Kidney (tissue), 14 donors: Measurements from ENCODE around the gene KCNA3. TPM values are rescaled to one million over a fixed set of nuclear protein-coding genes. Genes with fewer than 3 reads are reported as not detected.

Source experiments
- DNase-seq, 5 donors: peaks; one replicate each; pipeline ENCODE4 v3.0.0-alpha.2; 2013 to 2020
- FAIRE-seq: peaks from 2 replicates; lab custom pipeline; 2012; peaks lifted over from hg19 to GRCh38; lab: Jason Lieb, UNC
- H3K27ac ChIP-seq, 2 donors: one replicate each; pipeline ENCODE4 v1.7.0; 2013; ENCODE audit warnings: low read depth in 2 of 2, low read length in 2 of 2, inconsistent platforms in 1 of 2
- H3K27me3 ChIP-seq: one replicate; pipeline ENCODE4 v1.7.1; 2013; ENCODE audit warnings: low read length, inconsistent platforms; ENCODE audit not compliant: control insufficient read depth, insufficient read depth
- H3K36me3 ChIP-seq, 3 donors: one replicate each; pipeline versions ENCODE4 v1.7.0 to v1.7.1; 2013; ENCODE audit warnings: low read length in 3 of 3, control low read depth in 1 of 3, inconsistent platforms in 1 of 3; ENCODE audit not compliant: insufficient read depth in 3 of 3, control insufficient read depth in 2 of 3
- H3K4me1 ChIP-seq, 3 donors: one replicate each; pipeline versions ENCODE4 v1.7.0 to v1.7.1; 2013; ENCODE audit warnings: low read length in 3 of 3, inconsistent platforms in 1 of 3, low read depth in 1 of 3; ENCODE audit not compliant: control insufficient read depth in 2 of 3, insufficient read depth in 2 of 3
- H3K4me3 ChIP-seq, 3 donors: one replicate each; pipeline versions ENCODE4 v1.7.0 to v1.8.1; 2013; ENCODE audit warnings: low read length in 3 of 3, control low read depth in 1 of 3, inconsistent platforms in 1 of 3
- H3K9ac ChIP-seq, 3 donors: one replicate each; pipeline versions ENCODE4 v1.7.0 to v1.7.1; 2013; ENCODE audit warnings: low read length in 3 of 3, control low read depth in 1 of 3, inconsistent platforms in 1 of 3
- H3K9me3 ChIP-seq, 3 donors: one replicate each; pipeline versions ENCODE4 v1.7.0 to v1.7.1; 2013; ENCODE audit warnings: low read length in 3 of 3, control low read depth in 1 of 3, inconsistent platforms in 1 of 3; ENCODE audit not compliant: control insufficient read depth in 2 of 3, insufficient read depth in 1 of 3
- CTCF ChIP-seq: IDR thresholded peaks from 3 replicates; pipeline ENCODE4 v1.5.1; 2012; ENCODE audit warnings: mild to moderate bottlenecking, moderate library complexity, borderline replicate concordance; ENCODE audit not compliant: insufficient read depth; ENCODE audit errors: extremely low read depth
- intact Hi-C: fragments of 100-400 bp; cut with DNase I; formaldehyde crosslinking; loops from one replicate; pipeline ENCODE4 v1.11.1; 2022
- polyA plus RNA-seq: library from polyadenylated mRNA; stranded (reverse); fragments of 350-450 nt; fragmentation: Illumina TruSeq; extraction: RNeasy Lipid Tissue Mini Kit (QIAGEN cat#74804); gene quantifications from one replicate; pipeline ENCODE4 v1.2.3, GENCODE V29; 2014; ENCODE audit warnings: low read depth, low replicate concordance; ENCODE audit not compliant: insufficient read depth
- total RNA-seq: library from RNA; stranded (reverse); fragmentation: NEBNext Ultra II Directional; extraction: Animal tissue kit (Norgen Biotek cat#: 25700); gene quantifications from one replicate; pipeline ENCODE4 v1.2.1, GENCODE V29; 2021
- donor health status: control.
- donor health status: control.
- donor health status: control.
- donor health status: control.
- donor health status: control.
- donor health status: DM: yes; HTN: yes; CAD: no.
- donor health status: Normal renal cell carcinoma (clear cell type).

KCNA3 gene
- total and polyA plus RNA-seq, 2 donors from 2014 or later, result 6.7 TPM; not detected in 1

- no peaks in the 10 kb centered on the region for H3K4me1 ChIP-seq
- H3K9ac ChIP-seq, result no peak overlapping the region
- H3K27ac ChIP-seq, result no peak overlapping the region
- H3K36me3 ChIP-seq, result no peaks in the 10 kb centered on the region
- H3K27me3 ChIP-seq, result no peaks in the 10 kb centered on the region
- H3K4me3 ChIP-seq, result no peak overlapping the region
- FAIRE-seq (no peak), DNase-seq (no peak)
- no peaks in the 10 kb centered on the region for H3K9me3 ChIP-seq
- no peak for TF ChIP-seq CTCF
- intact Hi-C loops, result no loop called here
Measured at GRCh38 chr1:110686188-110686587, 11.4 kb upstream of the KCNA3 start.

DNA sequence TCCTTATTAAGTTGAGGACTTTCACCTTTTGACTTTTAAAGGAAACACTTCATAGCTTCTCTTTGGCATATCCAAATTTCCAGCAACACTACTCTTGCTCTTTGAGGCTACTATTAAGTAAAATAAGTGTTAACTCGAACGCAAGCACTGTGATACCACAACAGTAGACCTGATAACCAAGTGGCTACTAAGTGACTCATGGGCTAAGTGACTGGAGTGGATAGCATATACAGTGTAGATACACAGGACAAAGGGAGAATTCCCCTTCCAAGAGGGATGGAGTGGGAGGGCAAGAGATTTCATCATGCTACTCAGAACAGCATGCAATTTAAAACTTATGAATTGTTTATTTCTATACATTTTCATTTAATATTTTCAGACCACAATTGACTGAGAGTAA is 9.8 kb upstream of the KCNA3 start:
- intact Hi-C loops, result no loop called here
- Histone ChIP-seq H3K27ac (no peak overlapping the region), H3K9me3 (no peaks in the 10 kb centered on the region), H3K36me3 (no peaks in the 10 kb centered on the region), H3K27me3 (no peaks in the 10 kb centered on the region), H3K4me3 (no peak overlapping the region), H3K4me1 (no peaks in the 10 kb centered on the region), H3K9ac (no peak overlapping the region)
- no peak for DNase-seq
- no peak for FAIRE-seq
- TF ChIP-seq CTCF, result no peak

DNA sequence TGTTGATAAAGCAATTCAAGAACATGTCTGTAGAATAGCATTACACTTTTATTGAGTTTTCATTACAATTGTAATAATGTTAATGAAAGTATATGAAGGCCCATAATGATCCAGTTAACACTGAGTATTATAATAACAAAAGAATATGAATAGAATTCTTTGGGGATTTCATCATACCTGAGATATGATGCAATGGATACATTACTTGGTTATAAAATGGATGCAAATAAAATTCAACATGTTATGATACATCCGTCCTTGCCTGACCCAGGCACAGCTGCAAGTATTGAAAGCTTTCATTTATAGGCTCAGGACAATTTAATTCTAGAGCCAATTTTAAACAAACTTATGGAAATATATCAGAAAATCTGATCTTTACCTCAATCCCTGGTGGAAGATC is 8.2 kb upstream of the KCNA3 start:
- FAIRE-seq, result no peak
- no peaks in the 10 kb centered on the region for H3K27me3 ChIP-seq
- DNase-seq, result no peak
- no peak overlapping the region for H3K4me3 ChIP-seq
- H3K9ac ChIP-seq, result no peak overlapping the region
- H3K27ac ChIP-seq, result no peak overlapping the region
- H3K9me3 ChIP-seq, result no peaks in the 10 kb centered on the region
- no peak for TF ChIP-seq CTCF
- H3K4me1 ChIP-seq, result no peaks in the 10 kb centered on the region
- intact Hi-C loops, result no loop called here
- H3K36me3 ChIP-seq, result no peaks in the 10 kb centered on the region

GRCh38 chr1:110680036-110680735 is 5.4 kb upstream of the KCNA3 start:
- intact Hi-C loops, result no loop called here
- Histone ChIP-seq H3K9me3 (no peaks in the 10 kb centered on the region), H3K27me3 (peaks cover 5% of the 10 kb centered on the region), H3K4me1 (no peaks in the 10 kb centered on the region), H3K4me3 (no peak overlapping the region), H3K27ac (no peak overlapping the region), H3K36me3 (no peaks in the 10 kb centered on the region), H3K9ac (no peak overlapping the region)
- DNase-seq, result no peak
- FAIRE-seq, result no peak
- TF ChIP-seq CTCF, result no peak
